GM12872 (cell line): ENCODE data around the gene CD2AP.
A peak's percentile ranks its signal among the peaks of the same experiment; 100 is the strongest.

Source experiments
- CTCF ChIP-seq: IDR thresholded peaks from 3 replicates; pipeline ENCODE4 v1.5.1; 2011; ENCODE audit warnings: low read depth, mild to moderate bottlenecking, low read length, moderate library complexity; ENCODE audit not compliant: insufficient read depth

The CD2AP gene

GRCh38 chr6:47477497-47478232, at the start of gene CD2AP:
Gene CD2AP (plus strand): TSS chr6:47477789. CDS start chr6:47478245, 456 bp downstream.
- TF ChIP-seq CTCF = peak; percentile 26; the same call in 2 of the 3 replicates

GRCh38 chr6:47428288-47428687, 49.3 kb upstream of the CD2AP start:
- TF ChIP-seq CTCF = no peak

- TF ChIP-seq CTCF = no peak
These were observed 48.6 kb upstream of the CD2AP start for GRCh38 chr6:47428746-47429664.

- TF ChIP-seq CTCF = no peak
These were observed 43.0 kb upstream of the CD2AP start for GRCh38 chr6:47434372-47435253.

- TF ChIP-seq CTCF = no peak
These were observed 42.4 kb upstream of the CD2AP start for GRCh38 chr6:47435254-47435612.

GRCh38 chr6:47437592-47437991, 40.0 kb upstream of the CD2AP start:
- TF ChIP-seq CTCF = no peak
